ENCODE measurements around the gene ST7L. TPM values are rescaled to one million over a fixed set of nuclear protein-coding genes. Genes with fewer than 3 reads are reported as not detected.

ST7L gene
- total RNA-seq, 2 experiments from 2014 or later: 13.7 to 14.0 TPM

- DNase-seq: no peak
- no peaks in the 10 kb centered on the region for H3K9me3 Mint-ChIP-seq
- H3K27me3 Mint-ChIP-seq: no peaks in the 10 kb centered on the region
Observed at GRCh38 chr1:112517646-112518045, 101.3 kb downstream of the ST7L start.

GRCh38 chr1:112517231-112517630, 101.7 kb downstream of the ST7L start:
- Mint-ChIP-seq H3K36me3 (ENCODE audit: low read depth) (no peaks in the 10 kb centered on the region), H3K9me3 (no peaks in the 10 kb centered on the region), H3K27ac (no peak overlapping the region), H3K4me3 (no peak overlapping the region), H3K4me1 (no peaks in the 10 kb centered on the region), H3K27me3 (no peaks in the 10 kb centered on the region)
- DNase-seq: no peak
- POLR2A ChIA-PET: interaction anchor here (0.9 kb wide), 1 partner anchor 12 kb away, joined by 3 read pairs; no protein-coding TSS in a partner anchor
- CTCF ChIA-PET: no interaction called here

More at GRCh38 chr1:112517646-112518045, 101.3 kb downstream of the ST7L start:
- POLR2A ChIA-PET: interaction anchor here (0.9 kb wide), 1 partner anchor 13 kb away, joined by 3 read pairs; no protein-coding TSS in a partner anchor
- CTCF ChIA-PET: no interaction called here
- Mint-ChIP-seq H3K36me3 (ENCODE audit: low read depth) (no peaks in the 10 kb centered on the region), H3K4me1 (no peaks in the 10 kb centered on the region), H3K27ac (no peak overlapping the region), H3K4me3 (no peak overlapping the region)

GRCh38 chr1:112516141-112516540, 102.8 kb downstream of the ST7L start:
- H3K4me3 Mint-ChIP-seq: no peak overlapping the region
- H3K9me3 Mint-ChIP-seq: no peaks in the 10 kb centered on the region
- no peak for DNase-seq
- no peaks in the 10 kb centered on the region for H3K4me1 Mint-ChIP-seq
- H3K27me3 Mint-ChIP-seq: no peaks in the 10 kb centered on the region
- H3K27ac Mint-ChIP-seq: no peak overlapping the region
- no peaks in the 10 kb centered on the region for H3K36me3 Mint-ChIP-seq (ENCODE audit: low read depth)
- ChIA-PET POLR2A (no interaction called here), CTCF (no interaction called here)

- no peaks in the 10 kb centered on the region for H3K9me3 Mint-ChIP-seq
- no peaks in the 10 kb centered on the region for H3K36me3 Mint-ChIP-seq (ENCODE audit: low read depth)
- CTCF ChIA-PET: no interaction called here
- DNase-seq: no peak
- H3K27me3 Mint-ChIP-seq: peaks cover 6% of the 10 kb centered on the region
- H3K27ac Mint-ChIP-seq: no peak overlapping the region
- H3K4me3 Mint-ChIP-seq: no peak overlapping the region
- POLR2A ChIA-PET: interaction anchor here (1.6 kb wide), 1 partner anchor 10 kb away, joined by 3 read pairs; no protein-coding TSS in a partner anchor
- no peaks in the 10 kb centered on the region for H3K4me1 Mint-ChIP-seq
Observed at GRCh38 chr1:112515311-112516009, 103.5 kb downstream of the ST7L start.

- CTCF ChIA-PET: no interaction called here
- Mint-ChIP-seq H3K36me3 (ENCODE audit: low read depth) (no peaks in the 10 kb centered on the region), H3K9me3 (no peaks in the 10 kb centered on the region), H3K4me1 (peaks cover 1% of the 10 kb centered on the region), H3K4me3 (no peak overlapping the region), H3K27me3 (peaks cover 11% of the 10 kb centered on the region), H3K27ac (no peak overlapping the region)
- POLR2A ChIA-PET: interaction anchor here (1.6 kb wide), 1 partner anchor 9 kb away, joined by 3 read pairs; no protein-coding TSS in a partner anchor
- no peak for DNase-seq
Observed at GRCh38 chr1:112514901-112515300, 104.0 kb downstream of the ST7L start.

GRCh38 chr1:112513112-112513870, 105.7 kb downstream of the ST7L start:
- ChIA-PET CTCF (no interaction called here), POLR2A (interaction anchor here (1.0 to 1.6 kb wide), 3 partner anchors 8 to 104 kb away, joined by 3 to 7 read pairs (median 3); no protein-coding TSS in a partner anchor)
- DNase-seq: no peak
- H3K4me1 Mint-ChIP-seq: peaks cover 4% of the 10 kb centered on the region
- H3K36me3 Mint-ChIP-seq (ENCODE audit: low read depth): no peaks in the 10 kb centered on the region
- peaks cover 21% of the 10 kb centered on the region for H3K27me3 Mint-ChIP-seq
- no peak overlapping the region for H3K27ac Mint-ChIP-seq
- H3K4me3 Mint-ChIP-seq: no peak overlapping the region
- H3K9me3 Mint-ChIP-seq: no peaks in the 10 kb centered on the region

- Mint-ChIP-seq H3K4me1 (peaks cover 10% of the 10 kb centered on the region), H3K27ac (no peak overlapping the region), H3K4me3 (no peak overlapping the region), H3K9me3 (no peaks in the 10 kb centered on the region), H3K36me3 (ENCODE audit: low read depth) (no peaks in the 10 kb centered on the region), H3K27me3 (peaks cover 31% of the 10 kb centered on the region)
- ChIA-PET POLR2A (interaction anchor here (1.5 kb wide), 1 partner anchor 106 kb away, joined by 7 read pairs; no protein-coding TSS in a partner anchor), CTCF (no interaction called here)
- DNase-seq: no peak
Observed at GRCh38 chr1:112511897-112512296, 107.0 kb downstream of the ST7L start.

GRCh38 chr1:112510340-112510739, 108.6 kb downstream of the ST7L start:
- POLR2A ChIA-PET: no interaction called here
- Mint-ChIP-seq H3K4me1 (peaks cover 10% of the 10 kb centered on the region), H3K27ac (no peak overlapping the region), H3K27me3 (peaks cover 33% of the 10 kb centered on the region), H3K9me3 (no peaks in the 10 kb centered on the region), H3K4me3 (no peak overlapping the region), H3K36me3 (ENCODE audit: low read depth) (no peaks in the 10 kb centered on the region)
- CTCF ChIA-PET: no interaction called here
- no peak for DNase-seq

GRCh38 chr1:112509660-112510178, 109.2 kb downstream of the ST7L start:
- Mint-ChIP-seq H3K27ac (no peak overlapping the region), H3K4me3 (peak overlapping the region; percentile 44), H3K27me3 (peaks cover 37% of the 10 kb centered on the region), H3K4me1 (peaks cover 10% of the 10 kb centered on the region), H3K36me3 (ENCODE audit: low read depth) (no peaks in the 10 kb centered on the region), H3K9me3 (no peaks in the 10 kb centered on the region)
- DNase-seq: no peak
- POLR2A ChIA-PET: interaction anchor here (1.5 kb wide), 1 partner anchor 109 kb away, joined by 5 read pairs; the partner anchor contains the start of gene ST7L
- CTCF ChIA-PET: interaction anchor here (1.1 kb wide), 1 partner anchor 44 kb away, joined by 4 read pairs; no protein-coding TSS in a partner anchor

- CTCF ChIA-PET: interaction anchor here (1.1 kb wide), 1 partner anchor 43 kb away, joined by 4 read pairs; no protein-coding TSS in a partner anchor
- POLR2A ChIA-PET: interaction anchor here (1.5 kb wide), 1 partner anchor 110 kb away, joined by 5 read pairs; the partner anchor contains the start of gene ST7L
- Mint-ChIP-seq H3K27me3 (peaks cover 43% of the 10 kb centered on the region), H3K36me3 (ENCODE audit: low read depth) (no peaks in the 10 kb centered on the region), H3K4me1 (peaks cover 10% of the 10 kb centered on the region), H3K9me3 (no peaks in the 10 kb centered on the region), H3K27ac (no peak overlapping the region), H3K4me3 (peak overlapping the region; percentile 9)
- DNase-seq: peak; percentile 20
Observed at GRCh38 chr1:112509005-112509659, 109.8 kb downstream of the ST7L start.

- Mint-ChIP-seq H3K4me1 (peaks cover 10% of the 10 kb centered on the region), H3K9me3 (no peaks in the 10 kb centered on the region), H3K27me3 (peaks cover 47% of the 10 kb centered on the region), H3K4me3 (peak within 1 kb of the TSS; percentile 72), H3K36me3 (ENCODE audit: low read depth) (no peaks in the 10 kb centered on the region), H3K27ac (no peak within 1 kb of the TSS)
- DNase-seq: peak; percentile 61
- ChIA-PET CTCF (interaction anchor here (0.9 to 1.1 kb wide), 2 partner anchors 43 to 199 kb away, joined by 3 to 4 read pairs; no protein-coding TSS in a partner anchor), POLR2A (interaction anchor here (1.5 kb wide), 1 partner anchor 110 kb away, joined by 5 read pairs; the partner anchor contains the start of gene ST7L)
Observed at GRCh38 chr1:112508278-112509004, 110.5 kb downstream of the ST7L start, which contains the start of gene WNT2B. WNT2B (plus strand) TSS chr1:112508965; CDS start chr1:112509263, 298 bp downstream.

GRCh38 chr1:112507921-112508277, 111.0 kb downstream of the ST7L start:
- CTCF ChIA-PET: interaction anchor here (0.9 kb wide), 1 partner anchor 200 kb away, joined by 3 read pairs; no protein-coding TSS in a partner anchor
- POLR2A ChIA-PET: no interaction called here
- DNase-seq: no peak
- Mint-ChIP-seq H3K27ac (no peak overlapping the region), H3K36me3 (ENCODE audit: low read depth) (no peaks in the 10 kb centered on the region), H3K4me1 (peaks cover 10% of the 10 kb centered on the region), H3K4me3 (peak overlapping the region; percentile 72), H3K9me3 (no peaks in the 10 kb centered on the region), H3K27me3 (peaks cover 53% of the 10 kb centered on the region)

Data from activated CD4-positive, alpha-beta memory T cell treated with anti-CD3 and anti-CD28 coated beads, Interleukin-2, amount 10 ng/mL, durations not matched to agents 7 days and 5 days (primary cell).